ENCODE data around the gene RNF157. TPM values are rescaled to one million over a fixed set of nuclear protein-coding genes. Genes with fewer than 3 reads are reported as not detected.

Gene RNF157
- total and polyA plus RNA-seq, 2 of the 4 experiments (the other 2 are of a cell fraction) = 0.54 to 1.3 TPM

DNA sequence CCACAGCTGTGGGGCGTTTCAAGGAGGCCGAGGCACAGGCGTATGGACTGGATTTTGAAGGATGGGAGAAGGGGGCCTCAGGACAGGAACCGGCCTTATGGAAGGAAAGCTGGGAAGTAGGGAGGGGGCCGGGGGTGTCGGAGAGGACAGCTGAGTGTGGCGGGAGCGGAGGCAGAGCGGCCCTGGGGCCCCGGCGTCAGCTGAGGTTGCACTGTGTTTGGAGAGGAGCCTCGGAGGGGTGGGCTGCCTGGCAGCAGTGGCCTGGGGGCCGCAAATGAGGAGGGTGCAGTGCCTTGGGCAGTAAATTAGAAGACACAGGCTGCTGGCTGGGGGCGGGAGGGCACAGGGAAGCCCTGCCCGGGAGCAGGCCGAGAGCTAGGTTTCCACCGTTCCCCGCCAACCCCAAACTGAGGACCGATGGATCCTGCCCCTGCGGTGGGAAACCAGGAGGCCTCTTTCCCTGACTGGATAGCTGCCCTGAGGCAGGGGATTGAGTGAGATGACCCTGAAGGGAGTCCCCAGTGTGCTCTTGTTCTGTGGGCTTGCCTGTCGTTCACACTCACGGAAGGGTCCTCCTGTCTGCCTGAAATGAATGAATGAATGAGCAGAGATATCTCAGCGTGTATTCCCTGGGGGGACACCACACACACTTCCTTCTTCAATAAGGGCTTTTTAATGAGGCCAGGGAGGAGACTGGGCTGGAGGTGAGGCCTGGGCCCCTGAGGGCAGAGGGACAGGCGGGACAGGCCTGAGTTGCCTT, 117.7 kb downstream of the RNF157 start (continued):
- TF ChIP-seq, protein P1, sequence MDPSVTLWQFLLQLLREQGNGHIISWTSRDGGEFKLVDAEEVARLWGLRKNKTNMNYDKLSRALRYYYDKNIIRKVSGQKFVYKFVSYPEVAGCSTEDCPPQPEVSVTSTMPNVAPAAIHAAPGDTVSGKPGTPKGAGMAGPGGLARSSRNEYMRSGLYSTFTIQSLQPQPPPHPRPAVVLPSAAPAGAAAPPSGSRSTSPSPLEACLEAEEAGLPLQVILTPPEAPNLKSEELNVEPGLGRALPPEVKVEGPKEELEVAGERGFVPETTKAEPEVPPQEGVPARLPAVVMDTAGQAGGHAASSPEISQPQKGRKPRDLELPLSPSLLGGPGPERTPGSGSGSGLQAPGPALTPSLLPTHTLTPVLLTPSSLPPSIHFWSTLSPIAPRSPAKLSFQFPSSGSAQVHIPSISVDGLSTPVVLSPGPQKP (IDR thresholded peaks at IDR 0.05; ENCODE audit: borderline replicate concordance, low read depth, low read length) = no peak

DNA sequence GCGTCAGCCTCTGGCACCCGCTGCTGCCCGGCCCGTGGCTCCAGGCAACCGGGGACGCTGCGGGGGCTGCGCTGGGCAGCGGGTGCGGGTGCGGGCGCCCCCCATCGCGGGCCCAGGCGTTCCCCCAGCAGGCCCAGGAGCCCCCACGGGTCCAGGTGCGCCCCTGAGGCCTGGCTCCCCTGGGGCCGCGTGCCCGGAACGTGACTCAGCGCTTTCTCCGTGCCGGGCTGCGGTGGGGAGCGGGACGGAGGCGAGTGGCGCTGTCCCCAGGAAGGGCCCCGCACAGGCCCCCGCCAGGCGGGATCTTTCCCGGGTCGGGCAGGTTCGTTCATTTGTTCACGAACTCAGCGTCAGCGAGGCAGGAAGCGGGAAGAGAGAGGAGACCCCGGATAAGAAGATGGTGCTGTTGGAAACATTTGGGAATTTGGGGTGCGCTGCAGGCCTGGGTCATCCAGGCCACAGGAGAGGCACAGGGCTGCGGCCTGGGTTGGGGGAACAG, 118.3 kb downstream of the RNF157 start:
- 49% methylated on average over 30 of the region's 42 CpGs; no CpG with 5 or more reads in 1 of the 2 experiments for WGBS, 2 experiments (ENCODE audit: extremely low coverage in 2 of 2, insufficient read length in 1 of 2)
- peaks cover 11% of the 10 kb centered on the region for H3K27me3 ChIP-seq (ENCODE audit: control insufficient read depth, insufficient read depth, low read length)
- H3K36me3 ChIP-seq (ENCODE audit: control insufficient read depth, insufficient read depth, low read length) = no peaks in the 10 kb centered on the region
- no peak overlapping the region for H2BK15ac ChIP-seq (ENCODE audit: low read depth, low read length)
- H3K9me3 ChIP-seq (ENCODE audit: control insufficient read depth, insufficient read depth, low read length) = no peaks in the 10 kb centered on the region
- H4K5ac ChIP-seq (ENCODE audit: low read depth, low read length) = peak overlapping the region; percentile 79; the same call in 1 of the 2 replicates
- H2BK120ac ChIP-seq (ENCODE audit: low read depth, low read length) = no peak overlapping the region
- TF ChIP-seq NFE2L2 (IDR thresholded peaks at IDR 0.05; ENCODE audit: low read depth, low read length) (peak; percentile 85), MXI1 (IDR thresholded peaks at IDR 0.05; ENCODE audit: borderline replicate concordance, low read depth, low read length) (no peak)
- no peaks in the 10 kb centered on the region for H3K9me1 ChIP-seq (ENCODE audit: insufficient read depth, low read length)
- H3K9ac ChIP-seq (ENCODE audit: low read depth, low read length) = no peak overlapping the region
- H4K8ac ChIP-seq (ENCODE audit: low read depth in 2 of 2, low read length in 2 of 2) = peak overlapping the region; percentile 73 to 88; a peak in 3 of 4 replicates
- no peak overlapping the region for H3K56ac ChIP-seq (ENCODE audit: extremely low read depth, insufficient read depth, low read length)
- peak overlapping the region; percentile 10; the same call in 1 of the 2 replicates for H2BK20ac ChIP-seq (ENCODE audit: low read depth, low read length)
- H3K18ac ChIP-seq (ENCODE audit: low read depth, low read length) = no peak overlapping the region; the same call in 1 of the 2 replicates
- POLR2A ChIA-PET (ENCODE audit: unreplicated experiment) = no interaction called here
- in situ Hi-C loops (cut with MboI; ENCODE audit: low sequenced_read_pairs) (no loop called here), intact Hi-C loops (cut with micrococcal nuclease) (loop anchor here (1.0 kb wide), 2 partner anchors 60 to 157 kb away; no protein-coding TSS in a partner anchor), dilution Hi-C loops (cut with HindIII; ENCODE audit: low sequenced_read_pairs, unreplicated experiment) (no loop called here)
- no peak overlapping the region; the same call in 1 of the 2 replicates for H3K14ac ChIP-seq (replicated peaks; ENCODE audit: low read depth, low read length)
- H2AFZ ChIP-seq (replicated peaks; ENCODE audit: low read length, poor library complexity) = peak overlapping the region; percentile 90
- ATAC-seq (ENCODE audit: low read depth) (no peak; the same call in 1 of the 2 replicates), DNase-seq (no peak)
- H3K4me3 ChIP-seq (ENCODE audit: insufficient read depth, low read depth, low read length) = no peak overlapping the region
- no peaks in the 10 kb centered on the region for H4K20me1 ChIP-seq (ENCODE audit: insufficient read depth, low read length)
- H2AK9ac ChIP-seq (replicated peaks; ENCODE audit: low read depth, low read length, poor library complexity) = peak overlapping the region; percentile 42
- BruUV-seq (replicated peaks) = no TSS peak
- no peak overlapping the region for H3K4me2 ChIP-seq (ENCODE audit: low read depth, low read length)
- H3K4ac ChIP-seq (ENCODE audit: low read depth, low read length) = peak overlapping the region; percentile 84
- peaks cover 3% of the 10 kb centered on the region; the same call in 1 of the 2 replicates for H3K4me1 ChIP-seq (ENCODE audit: control insufficient read depth, insufficient read depth, low read length)
- no peak overlapping the region for H2BK5ac ChIP-seq (ENCODE audit: low read depth, low read length, poor library complexity, severe bottlenecking)
- no peak overlapping the region for H3K23ac ChIP-seq (ENCODE audit: low read depth, low read length)
- H3K27ac ChIP-seq (ENCODE audit: insufficient read depth, low read length) = no peak overlapping the region
- H4K91ac ChIP-seq (ENCODE audit: insufficient read depth, low read depth, low read length) = no peak overlapping the region
- H2AK5ac ChIP-seq (ENCODE audit: low read depth, low read length) = no peak overlapping the region; the same call in 1 of the 2 replicates
- CTCF ChIA-PET = interaction anchor here (0.5 to 4.0 kb wide), 5 partner anchors 18 to 248 kb away, joined by 3 to 27 read pairs (median 3); no protein-coding TSS in a partner anchor
- no peaks in the 10 kb centered on the region for H3K79me1 ChIP-seq (ENCODE audit: low read depth in 1 of 2, low read length in 2 of 2)

Data from IMR-90 (cell line).